NCI-H748 (cell line): ENCODE results near the gene KRTAP27-1.
A peak's percentile ranks its signal among the peaks of the same experiment; 100 is the strongest.

Source experiments
- DNase-seq: peaks from one replicate; lab custom pipeline; 2025; ENCODE audit not compliant: unreplicated experiment; lab: John Stamatoyannopoulos, UW

The KRTAP27-1 gene, protein sequence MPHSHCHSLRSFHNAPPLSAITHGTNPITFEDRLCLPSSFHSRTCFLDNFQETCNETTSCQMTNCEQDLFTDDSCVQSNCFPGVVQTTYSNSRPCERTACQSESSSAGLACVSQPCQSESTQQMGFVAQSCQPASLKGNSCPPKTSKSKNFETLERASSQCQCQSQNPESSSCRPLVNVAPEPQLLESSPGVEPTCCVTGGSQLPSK

DNA sequence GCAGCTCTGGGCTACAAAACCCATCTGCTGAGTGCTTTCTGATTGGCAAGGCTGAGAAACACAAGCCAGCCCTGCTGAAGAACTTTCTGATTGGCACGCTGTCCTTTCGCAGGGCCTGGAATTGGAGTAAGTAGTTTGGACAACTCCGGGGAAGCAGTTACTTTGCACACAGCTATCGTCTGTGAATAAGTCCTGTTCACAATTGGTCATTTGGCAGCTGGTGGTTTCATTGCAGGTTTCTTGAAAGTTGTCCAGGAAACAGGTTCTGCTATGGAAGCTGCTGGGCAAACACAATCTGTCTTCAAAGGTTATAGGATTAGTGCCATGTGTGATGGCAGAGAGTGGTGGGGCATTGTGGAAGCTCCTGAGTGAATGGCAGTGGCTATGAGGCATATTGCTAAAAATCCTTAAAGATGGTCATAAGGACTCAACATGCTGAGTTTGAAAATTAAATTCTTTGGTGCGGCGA is at the start of gene KRTAP27-1:
Gene KRTAP27-1 (minus strand): TSS at position 419 of the 469 bp plus-strand sequence. CDS start 26 bp downstream, at position 393.
- no peak for DNase-seq

DNA sequence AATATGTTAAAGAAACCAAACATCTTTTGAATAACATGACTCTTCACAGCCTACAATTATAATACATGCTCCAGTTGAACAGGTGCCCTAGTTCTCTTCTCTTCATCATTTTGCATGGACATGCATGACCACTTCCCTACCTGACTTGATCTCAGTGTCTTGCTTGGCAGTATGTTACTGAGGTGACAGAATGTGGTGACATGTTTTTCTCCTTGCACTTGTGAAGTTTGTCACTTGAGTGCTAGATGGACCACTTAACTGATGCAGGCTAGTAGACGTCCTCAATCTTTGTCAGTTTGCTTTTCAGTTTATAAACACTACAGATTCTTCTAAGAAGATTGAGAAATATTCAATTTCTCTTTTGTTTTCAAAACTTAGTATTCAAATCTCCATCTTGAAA is 44.7 kb upstream of the KRTAP27-1 start:
- no peak for DNase-seq

DNA sequence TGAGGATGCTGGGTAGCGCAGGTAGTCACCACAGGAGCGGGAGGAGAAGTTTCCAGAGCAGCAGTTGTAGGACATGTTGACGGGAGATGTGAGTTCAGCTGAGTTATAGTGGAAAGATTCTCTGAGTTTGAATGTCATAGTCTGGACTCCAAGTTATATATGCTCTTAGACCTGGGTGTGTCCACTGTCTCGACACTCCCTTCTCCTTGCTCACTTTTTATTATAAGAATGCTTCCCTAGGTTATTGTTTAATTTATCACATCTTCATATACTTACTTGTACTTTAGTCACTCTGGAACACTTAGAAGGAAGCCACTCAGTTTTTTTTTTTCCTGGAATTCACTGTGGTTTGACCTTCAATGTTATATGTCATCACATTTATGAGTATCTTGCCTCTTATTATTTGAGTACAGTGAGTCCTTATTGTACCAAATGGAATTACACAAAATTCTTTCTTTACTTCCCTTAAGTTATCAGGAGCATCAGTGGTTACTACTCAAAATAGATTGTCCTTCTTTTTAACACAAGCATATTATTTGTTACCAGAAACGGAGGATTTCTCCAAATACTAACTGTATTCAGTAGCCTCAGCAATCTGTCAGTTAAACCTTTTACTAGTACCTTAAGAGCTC is 34.8 kb upstream of the KRTAP27-1 start, which contains the start of gene KRTAP13-2:
Gene KRTAP13-2 (minus strand): TSS at position 133 of the 632 bp plus-strand sequence. CDS start 58 bp downstream, at position 75.
- DNase-seq = no peak

DNA sequence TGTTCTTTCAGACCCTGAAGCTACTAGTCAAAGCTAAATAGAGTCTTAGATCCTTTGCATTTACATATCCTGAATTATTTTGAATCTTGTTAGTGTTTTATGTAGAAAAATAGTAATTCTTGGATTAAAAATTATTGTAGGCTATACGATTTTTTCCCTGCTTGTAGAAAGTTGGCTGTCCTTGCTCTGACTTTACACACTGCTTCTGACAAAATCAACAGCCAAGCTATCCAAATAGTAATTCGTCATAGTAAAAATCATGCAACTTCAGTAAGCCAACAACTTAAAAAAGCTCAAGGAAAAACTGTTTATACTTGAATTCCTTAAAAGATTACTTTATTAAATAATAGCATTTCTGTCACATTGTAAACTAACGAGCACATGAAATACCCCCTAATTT is 18.4 kb upstream of the KRTAP27-1 start:
- DNase-seq = no peak

DNA sequence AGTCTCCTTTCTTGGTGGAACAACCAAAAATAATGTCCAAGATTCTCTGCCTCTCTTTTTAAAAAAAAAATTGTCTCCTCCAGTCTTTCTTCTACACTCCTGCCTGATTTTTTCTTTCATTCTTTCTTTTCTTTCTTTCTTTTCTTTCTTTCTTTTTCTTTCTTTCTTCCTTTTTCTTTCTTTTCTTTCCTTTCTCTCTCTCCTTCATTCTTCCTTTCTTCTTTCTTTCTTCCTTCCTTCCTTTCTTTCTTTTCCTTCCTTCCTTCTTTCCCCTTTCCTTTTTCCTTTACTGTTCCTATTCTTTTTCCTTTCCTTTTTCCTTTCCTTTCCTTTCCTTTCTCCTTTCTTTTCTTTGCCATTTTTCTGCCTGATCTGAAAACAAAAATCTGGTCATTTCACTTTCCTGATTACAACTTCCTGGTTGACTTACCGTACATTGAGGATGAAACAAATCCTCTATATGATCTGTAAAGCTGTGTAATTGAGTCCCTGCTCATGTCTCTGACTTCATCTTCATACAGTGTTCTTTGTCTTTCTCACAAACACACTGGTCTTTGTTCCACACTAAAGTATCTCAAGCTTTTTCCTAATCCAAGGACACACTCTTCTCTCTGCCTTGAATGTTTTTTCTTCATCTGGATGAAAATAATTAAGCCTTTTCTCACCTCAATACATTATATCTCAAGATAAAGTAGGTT is 17.0 kb upstream of the KRTAP27-1 start:
- DNase-seq = no peak

DNA sequence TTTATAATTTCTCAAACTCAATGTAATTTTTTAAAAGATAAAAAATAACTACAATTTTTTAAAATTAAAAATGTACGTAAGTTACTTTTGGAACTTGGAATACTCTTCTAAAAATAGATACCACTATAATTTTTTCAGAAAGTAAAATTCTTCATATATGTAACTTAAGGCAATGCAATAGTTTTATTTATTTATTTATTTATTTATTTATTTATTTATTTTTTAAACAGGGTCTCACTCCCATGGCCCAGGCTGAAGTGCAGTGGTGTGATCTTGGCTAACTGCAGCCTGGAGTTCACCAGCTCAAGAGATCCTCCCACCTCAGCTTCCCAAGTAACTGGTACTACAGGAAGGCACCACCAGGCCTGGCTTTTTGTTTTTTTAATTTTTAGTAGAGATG is 14.0 kb upstream of the KRTAP27-1 start:
- no peak for DNase-seq

DNA sequence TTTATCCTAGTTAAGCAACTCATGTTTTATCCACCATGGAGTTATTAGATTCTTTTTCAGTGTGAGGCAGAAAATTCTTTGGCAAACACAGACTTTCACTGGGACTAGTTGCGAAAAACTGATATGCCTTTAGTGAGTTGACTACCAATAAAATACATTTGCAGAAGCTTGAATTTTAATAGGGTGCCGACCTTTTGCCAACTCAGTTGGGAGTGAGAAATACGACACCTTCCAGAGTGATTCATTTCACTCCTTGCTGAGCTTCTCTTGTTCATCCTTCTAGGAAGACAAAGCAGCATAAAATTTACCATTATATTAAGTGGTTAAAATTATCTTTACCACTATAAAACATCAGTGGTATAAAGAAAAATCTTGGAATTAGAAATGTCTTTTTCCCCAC is 12.1 kb upstream of the KRTAP27-1 start:
- DNase-seq = no peak

DNA sequence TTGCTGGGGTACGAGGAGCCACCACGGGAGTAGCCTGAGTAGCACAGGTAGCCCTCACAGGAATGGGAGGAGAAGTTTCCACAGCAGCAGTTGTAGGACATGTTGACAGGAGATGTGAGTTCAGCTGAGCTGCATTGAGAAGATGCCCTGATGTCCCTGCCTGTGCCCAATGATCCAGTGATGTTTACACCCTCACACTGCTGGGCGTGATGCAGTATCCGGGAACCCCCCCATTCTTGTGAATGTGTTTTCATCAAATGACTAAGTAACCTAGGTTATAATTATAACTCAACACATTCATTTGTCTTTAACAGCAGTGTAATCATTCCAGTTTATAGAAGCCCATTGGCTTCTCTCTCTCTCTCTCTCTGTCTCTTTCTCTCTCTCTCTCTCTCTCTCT is 11.0 kb upstream of the KRTAP27-1 start, which contains the start of gene KRTAP23-1:
Gene KRTAP23-1 (minus strand): TSS at position 101 of the 400 bp plus-strand sequence. CDS start 0 bp downstream, at position 101.
- DNase-seq = no peak

DNA sequence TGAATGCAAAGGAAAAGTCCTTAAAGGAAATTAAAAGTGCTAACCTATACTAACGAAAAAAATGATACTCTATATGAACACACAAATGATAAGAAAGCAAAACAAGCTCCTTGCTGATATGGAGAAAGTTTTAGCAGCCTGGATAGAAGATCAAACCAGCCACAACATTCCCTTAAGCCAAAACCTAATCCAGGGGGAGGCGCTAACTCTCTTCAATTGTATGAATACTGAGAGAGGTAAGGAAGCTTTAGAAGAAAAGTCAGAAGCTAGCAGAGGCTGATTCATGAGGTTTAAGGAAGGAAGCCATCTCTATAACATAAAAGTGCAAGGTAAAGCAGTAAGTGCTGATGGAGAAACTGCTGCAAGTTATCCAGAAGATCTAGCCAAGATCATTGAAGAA is 7.5 kb upstream of the KRTAP27-1 start:
- no peak for DNase-seq

DNA sequence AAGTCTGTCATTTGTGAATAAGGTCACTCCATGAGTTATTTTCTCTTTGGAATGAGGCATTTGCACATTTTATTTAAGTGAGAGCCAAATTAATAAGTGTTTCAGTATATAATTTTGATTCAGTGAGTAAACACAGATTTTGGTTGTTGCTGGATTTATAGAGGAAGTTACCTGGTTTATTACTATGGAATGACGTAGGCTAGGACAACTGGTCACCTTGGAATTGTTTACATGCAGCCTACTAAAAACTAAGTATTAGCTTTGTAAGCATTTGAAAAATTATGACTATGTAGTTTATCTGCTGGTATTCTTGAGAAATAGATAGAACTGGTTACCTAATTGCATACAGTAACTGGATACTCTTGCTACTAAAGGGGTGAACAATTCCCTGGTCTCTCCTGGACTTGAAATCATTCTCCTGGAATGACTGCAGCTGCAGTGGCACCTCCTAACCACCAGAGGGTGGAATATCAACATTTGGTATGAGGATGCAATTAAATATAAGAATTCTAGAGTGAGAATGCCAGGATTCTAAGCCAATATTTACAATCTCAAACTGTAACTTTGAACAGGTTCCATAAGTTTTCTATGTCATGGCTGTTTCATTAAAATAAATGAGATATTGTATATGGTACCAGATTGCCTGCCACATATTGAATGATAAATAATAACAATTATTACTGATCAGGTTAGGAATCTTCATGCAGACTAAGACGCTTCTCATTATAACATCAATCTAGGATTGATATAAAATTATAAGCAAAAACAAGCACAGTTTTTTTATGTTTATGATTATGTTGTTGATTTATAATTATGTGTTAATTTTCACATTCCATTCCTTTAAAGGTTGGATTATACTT is 3.5 kb upstream of the KRTAP27-1 start:
- DNase-seq = peak; percentile 11

DNA sequence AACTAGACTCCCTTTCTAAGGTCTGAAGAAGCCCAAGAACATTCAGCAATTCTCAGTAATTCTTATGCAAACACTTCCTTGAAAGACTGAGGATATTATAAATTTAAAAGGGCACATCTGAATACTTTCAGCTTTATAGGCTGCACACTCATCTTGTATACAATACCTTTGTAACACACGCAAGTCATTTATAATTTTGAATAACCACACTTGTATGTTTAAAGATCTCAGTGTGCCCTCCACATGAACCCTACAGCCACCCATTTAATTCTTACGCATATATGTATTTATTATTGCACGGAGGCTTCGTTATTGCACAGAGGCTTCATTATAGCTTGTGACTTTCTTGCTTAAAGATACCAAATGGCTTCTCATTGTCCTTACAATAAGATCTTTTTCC is 1.2 kb upstream of the KRTAP27-1 start:
- no peak for DNase-seq

DNA sequence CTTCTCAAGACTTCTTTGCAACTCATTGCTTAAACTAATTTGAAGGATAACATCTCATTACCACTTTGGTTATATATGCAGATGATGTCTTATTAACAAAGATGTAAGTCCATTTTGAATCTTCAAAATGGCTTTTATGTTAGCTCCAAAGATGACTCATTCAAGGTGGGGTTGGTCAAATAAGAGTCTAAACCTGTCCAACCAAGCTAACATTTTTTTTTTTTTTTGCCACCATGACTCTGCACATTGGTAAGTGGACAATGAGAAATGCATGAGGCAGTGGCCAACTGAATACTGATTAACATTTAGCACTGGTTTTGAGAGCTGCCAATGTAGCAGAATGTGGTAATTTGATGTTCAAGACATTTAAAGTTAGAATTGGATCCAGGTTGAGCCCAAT is 278 bp upstream of the KRTAP27-1 start:
- DNase-seq = no peak

DNA sequence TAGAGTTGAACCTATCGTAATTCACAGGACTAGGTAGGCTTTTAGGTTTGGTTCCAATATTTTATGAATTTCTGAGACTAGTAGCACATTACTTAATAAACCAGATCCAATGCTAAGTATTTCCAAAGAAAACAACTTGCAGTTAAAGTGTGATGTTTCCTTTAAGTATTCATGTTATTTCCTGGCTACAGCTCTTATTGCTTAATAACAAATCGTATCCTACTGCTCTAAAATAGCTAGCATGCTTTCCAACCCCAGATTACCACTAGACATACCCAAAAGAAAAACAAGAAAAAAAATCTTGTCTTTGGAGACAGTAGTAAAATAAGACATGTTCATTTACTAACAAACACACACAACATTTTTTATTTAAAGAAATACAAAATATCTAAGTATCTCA is 898 bp downstream of the KRTAP27-1 start:
- DNase-seq = no peak

DNA sequence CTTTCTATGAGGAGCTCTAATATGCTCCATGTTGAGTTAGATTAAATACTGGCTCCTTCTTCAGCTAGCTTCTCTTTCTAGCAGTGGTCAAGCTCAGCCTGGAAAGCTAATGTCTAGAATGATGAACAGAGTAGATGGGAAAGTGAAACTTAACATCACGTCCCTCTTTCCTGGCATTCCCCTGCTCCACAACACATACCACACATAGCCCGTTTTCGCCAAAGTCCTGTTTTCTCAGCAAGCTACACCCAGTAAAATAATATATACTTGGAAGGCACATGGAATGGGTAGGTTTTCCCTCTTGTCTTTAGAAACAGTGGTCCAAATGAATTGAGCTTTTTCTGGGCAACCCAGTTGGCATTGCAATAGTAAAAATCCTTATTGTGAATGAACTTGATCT is 3.8 kb downstream of the KRTAP27-1 start:
- no peak for DNase-seq

DNA sequence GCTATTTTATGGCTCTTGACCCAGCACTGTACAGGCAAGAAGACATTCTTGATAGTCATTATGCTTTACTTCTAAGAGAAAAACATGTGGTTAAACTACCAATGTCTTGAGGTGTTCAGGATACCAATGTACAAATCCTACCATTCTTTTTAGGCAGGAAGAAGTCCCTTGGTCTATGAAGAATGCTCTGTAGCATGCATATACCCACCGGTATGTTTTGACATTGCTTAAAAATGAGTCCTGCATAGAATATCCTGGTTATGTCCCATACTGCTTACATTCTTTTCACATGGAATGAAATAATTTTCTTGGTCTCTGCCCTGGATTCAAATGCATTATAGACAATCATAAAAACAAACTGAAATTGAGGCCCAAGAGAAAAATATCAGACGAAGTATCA is 4.8 kb downstream of the KRTAP27-1 start:
- no peak for DNase-seq

DNA sequence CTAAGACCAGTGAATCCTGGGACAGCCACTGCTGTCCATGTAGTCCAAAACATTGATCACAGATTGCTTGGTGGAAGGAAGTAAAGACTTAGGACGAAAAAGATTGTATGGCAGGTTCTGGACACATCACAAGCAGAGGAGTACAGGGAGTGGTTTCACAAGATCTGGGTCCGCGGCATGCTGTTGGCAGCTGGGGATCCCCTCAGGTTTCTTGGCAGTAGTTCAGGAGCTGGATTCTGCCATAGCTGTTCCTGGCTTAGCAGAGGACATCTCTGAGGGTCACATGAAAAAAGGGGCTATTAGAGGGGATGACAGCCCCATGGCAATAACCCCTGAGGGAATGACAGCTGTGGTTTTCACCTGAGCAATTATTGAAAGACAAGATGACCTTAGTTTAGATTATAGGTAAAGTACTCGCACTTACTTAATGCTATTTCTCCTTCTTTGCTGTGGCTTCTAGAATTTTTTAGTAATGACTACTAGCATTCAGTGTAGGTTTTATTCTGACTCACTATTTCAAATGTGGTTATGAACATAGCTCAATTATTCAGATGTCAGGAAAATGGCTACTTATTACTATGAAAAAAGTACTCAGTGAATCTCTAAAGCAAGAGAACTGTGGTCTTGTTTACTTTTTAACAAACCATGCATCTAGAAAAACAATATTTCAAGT is 8.2 kb downstream of the KRTAP27-1 start:
- no peak for DNase-seq

DNA sequence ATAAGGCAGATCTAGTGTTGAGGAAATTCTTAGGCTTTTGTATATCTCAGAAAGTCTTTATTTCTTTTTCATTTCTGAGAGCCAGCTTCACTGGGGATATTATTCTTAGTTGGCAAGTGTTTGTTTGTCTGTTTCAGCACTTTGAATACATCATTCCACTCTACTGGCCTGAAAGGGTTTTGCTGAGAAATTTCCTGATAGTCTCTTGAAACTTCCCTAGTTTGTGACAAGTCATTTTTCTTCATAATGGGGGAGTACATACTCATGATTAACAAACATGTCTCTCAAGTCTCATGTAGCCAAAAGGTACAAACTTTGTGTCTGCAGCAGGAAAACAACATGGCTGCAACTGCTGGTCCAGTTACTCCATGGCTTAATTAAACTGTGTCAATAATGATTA is 11.1 kb downstream of the KRTAP27-1 start:
- DNase-seq = no peak

DNA sequence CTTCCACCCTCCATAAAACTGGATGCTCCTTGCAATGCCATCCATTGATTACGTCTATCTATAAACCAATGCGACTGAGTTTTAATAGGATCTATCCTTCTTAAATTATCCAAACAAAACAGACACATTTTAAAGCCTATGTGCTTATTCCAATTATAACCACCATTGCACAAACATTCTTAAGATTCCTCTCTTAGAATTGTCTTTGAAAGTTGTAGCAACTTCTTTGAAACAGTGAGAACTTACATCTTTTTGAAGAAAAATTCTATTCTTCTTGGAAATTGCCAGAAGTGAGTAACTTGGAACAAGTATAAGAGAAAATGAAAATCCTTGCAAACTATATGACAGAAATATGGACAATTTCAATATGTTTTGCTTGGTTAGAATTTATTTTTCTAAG is 17.3 kb downstream of the KRTAP27-1 start, which contains the start of gene KRTAP26-1:
Gene KRTAP26-1 (minus strand): TSS at position 101 of the 400 bp plus-strand sequence. CDS start 280 bp downstream, outside the sequence.
- DNase-seq = no peak

DNA sequence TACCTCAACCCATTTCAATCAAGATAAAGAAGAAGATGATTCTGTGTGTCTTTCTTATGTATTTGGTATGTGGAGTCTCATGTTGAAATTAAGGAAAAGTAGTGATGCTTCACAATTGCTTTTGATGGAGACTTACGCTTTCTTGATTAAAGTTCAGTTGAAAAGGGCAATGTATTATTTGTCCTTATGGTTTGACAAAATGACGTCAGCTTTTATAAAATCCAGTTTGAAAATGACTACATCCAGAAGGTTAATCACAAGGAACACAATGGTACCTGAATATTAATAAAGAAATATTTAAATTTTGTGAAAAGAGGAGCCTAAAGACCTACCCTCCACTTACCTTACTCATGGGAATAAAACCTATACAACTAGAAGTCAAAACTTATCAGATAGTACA is 21.8 kb downstream of the KRTAP27-1 start:
- DNase-seq = no peak

DNA sequence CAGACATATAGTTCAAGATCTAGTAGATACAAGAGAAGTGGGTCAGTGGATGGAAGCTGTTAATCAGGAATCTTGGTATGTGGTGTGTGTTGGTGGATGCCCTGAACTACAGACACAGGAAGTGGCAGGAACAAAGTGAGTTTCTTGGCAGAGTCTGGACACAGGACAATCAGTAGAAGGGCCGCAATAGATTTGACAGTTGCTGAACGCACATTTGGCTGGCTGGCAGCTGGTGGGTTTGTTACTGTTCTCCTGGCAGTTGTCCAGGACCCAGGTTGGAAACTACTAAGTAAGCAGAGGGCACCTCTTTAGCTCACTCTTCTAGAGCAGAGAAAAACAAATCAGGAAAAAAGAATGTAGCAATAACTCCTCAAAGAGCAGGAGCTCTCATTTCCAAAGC is 30.6 kb downstream of the KRTAP27-1 start:
- DNase-seq = no peak
